ENCODE measurements around the gene SLC25A15.
A peak's percentile ranks its signal among the peaks of the same experiment; 100 is the strongest.
"Not testable (repeated sequence)": the region's sequence is repeated elsewhere in the genome, so short reads cannot be mapped to it uniquely, and the experiment has no call there.

Gene SLC25A15

GRCh38 chr13:40782971-40783370 lies 6.4 kb upstream of the SLC25A15 start:
- not testable (repeated sequence) for DNase-seq

GRCh38 chr13:40784540-40784939 lies 4.9 kb upstream of the SLC25A15 start:
- DNase-seq = no peak

GRCh38 chr13:40786568-40786996 lies 2.8 kb upstream of the SLC25A15 start:
- DNase-seq = no peak

- DNase-seq = no peak
These were observed 2.3 kb upstream of the SLC25A15 start for GRCh38 chr13:40787062-40787461.

GRCh38 chr13:40788540-40789274 lies 704 bp upstream of the SLC25A15 start:
- not testable (repeated sequence) for DNase-seq

GRCh38 chr13:40790154-40790616 lies 774 bp downstream of the SLC25A15 start:
- no peak for DNase-seq

GRCh38 chr13:40792284-40793051 lies 3.1 kb downstream of the SLC25A15 start:
- no peak for DNase-seq

GRCh38 chr13:40793339-40793738 lies 3.9 kb downstream of the SLC25A15 start:
- DNase-seq = no peak

- DNase-seq = no peak
These were observed 5.3 kb downstream of the SLC25A15 start for GRCh38 chr13:40794414-40795368.

- no peak for DNase-seq
These were observed 7.2 kb downstream of the SLC25A15 start for GRCh38 chr13:40796649-40797048.

GRCh38 chr13:40798380-40798779 lies 9.0 kb downstream of the SLC25A15 start:
- peak; percentile 33 for DNase-seq

GRCh38 chr13:40799508-40799907 lies 10.1 kb downstream of the SLC25A15 start:
- DNase-seq = no peak

GRCh38 chr13:40800559-40800958 lies 11.1 kb downstream of the SLC25A15 start:
- DNase-seq = no peak

GRCh38 chr13:40801255-40802217 lies 12.1 kb downstream of the SLC25A15 start:
- no peak for DNase-seq

- DNase-seq = no peak
These were observed 13.9 kb downstream of the SLC25A15 start for GRCh38 chr13:40803316-40803715.

- no peak for DNase-seq
These were observed 16.8 kb downstream of the SLC25A15 start for GRCh38 chr13:40806241-40806640.

- no peak for DNase-seq
These were observed 20.1 kb downstream of the SLC25A15 start for GRCh38 chr13:40809471-40809870.

GRCh38 chr13:40812102-40812501 lies 22.7 kb downstream of the SLC25A15 start:
- DNase-seq = no peak

GRCh38 chr13:40812724-40813445 lies 23.5 kb downstream of the SLC25A15 start:
- DNase-seq = no peak

- DNase-seq = peak; percentile 18
These were observed 24.4 kb downstream of the SLC25A15 start for GRCh38 chr13:40813667-40814454.

Measured in CD4-positive, alpha-beta T cell treated with Interleukin-12 subunit alpha and Interleukin-12 subunit beta, for 1 hour (primary cell).